H1 (cell line): Measurements from ENCODE around the gene LIPC. TPM values are rescaled to one million over a fixed set of nuclear protein-coding genes. Genes with fewer than 3 reads are reported as not detected.

Source experiments
- CTCF ChIA-PET: fragments of 300-600 bp; sonication (Branson Sonifier 250); formaldehyde crosslinking; loops from one replicate; lab custom pipeline; 2021; ENCODE audit not compliant: partially characterized antibody; lab: Charles Lee
- POLR2A ChIA-PET: fragments of 300-600 bp; sonication (Branson Sonifier 250); formaldehyde crosslinking; loops from one replicate; lab custom pipeline; 2021; ENCODE audit warnings: inconsistent platforms; ENCODE audit not compliant: partially characterized antibody; lab: Charles Lee
- DNase-seq, 2 experiments: peaks; one replicate each; pipeline versions ENCODE4 v3.0.0 to v3.0.0-alpha.2; 2010 to 2022; ENCODE audit warnings: low spot score in 2 of 2, low read depth in 1 of 2, mixed read lengths in 1 of 2
- FAIRE-seq: peaks from 2 replicates; lab custom pipeline; 2011; peaks lifted over from hg19 to GRCh38; lab: Jason Lieb, UNC
- H2AFZ ChIP-seq: 2 replicates; pipeline ENCODE4 v1.8.1; 2012; ENCODE audit warnings: low read length, inconsistent platforms
- H2AK5ac ChIP-seq: 2 replicates; pipeline ENCODE4 v1.6.1; 2013; ENCODE audit warnings: low read depth, low read length
- H2BK120ac ChIP-seq: replicated peaks from 2 replicates; pipeline ENCODE3; 2013; ENCODE audit warnings: low read depth, low read length, inconsistent platforms
- H2BK12ac ChIP-seq: 2 replicates; pipeline ENCODE4 v1.6.1; 2013; ENCODE audit warnings: low read depth, low read length
- H2BK15ac ChIP-seq: 2 replicates; pipeline ENCODE4 v1.6.1; 2013; ENCODE audit warnings: low read length
- H2BK20ac ChIP-seq: 2 replicates; pipeline ENCODE4 v1.6.1; 2013; ENCODE audit warnings: low read length
- H2BK5ac ChIP-seq: 2 replicates; pipeline ENCODE4 v1.6.1; 2013; ENCODE audit warnings: low read depth, low read length
- H3K14ac ChIP-seq: 2 replicates; pipeline ENCODE4 v1.6.1; 2013; ENCODE audit warnings: inconsistent platforms; ENCODE audit not compliant: insufficient read length
- H3K18ac ChIP-seq: 2 replicates; pipeline ENCODE4 v1.6.1; 2013; ENCODE audit warnings: low read length; ENCODE audit errors: extremely low read depth
- H3K23ac ChIP-seq: 2 replicates; pipeline ENCODE4 v1.6.1; 2013; ENCODE audit warnings: inconsistent platforms; ENCODE audit not compliant: insufficient read length
- H3K23me2 ChIP-seq: 2 replicates; pipeline ENCODE4 v1.6.1; 2013; ENCODE audit warnings: low read depth, low read length
- H3K27ac ChIP-seq: 2 replicates; pipeline ENCODE4 v1.6.1; 2011; ENCODE audit warnings: low read depth, low read length, inconsistent platforms
- H3K27me3 ChIP-seq, 4 experiments: replicated peaks in 1 of 4; 1 replicate in 1 of 4; 2 replicates in 3 of 4; pipeline versions ENCODE4 v1.6.1 to v1.8.1; 2011 to 2013; ENCODE audit warnings: low read length in 3 of 4, mild to moderate bottlenecking in 3 of 4, inconsistent platforms in 2 of 4, mixed read lengths in 2 of 4, moderate library complexity in 1 of 4; ENCODE audit not compliant: control insufficient read depth in 3 of 4, insufficient read depth in 3 of 4; ENCODE audit errors: extremely low read depth in 1 of 4
- H3K36me3 ChIP-seq, 4 experiments: 2 replicates each; pipeline versions ENCODE4 v1.6.1 to v1.8.1; 2011 to 2013; ENCODE audit warnings: mild to moderate bottlenecking in 4 of 4, low read length in 3 of 4, moderate library complexity in 2 of 4, control low read depth in 1 of 4, inconsistent platforms in 1 of 4; ENCODE audit not compliant: insufficient read depth in 4 of 4, control insufficient read depth in 2 of 4
- H3K4ac ChIP-seq: replicated peaks from 2 replicates; pipeline ENCODE3; 2013; ENCODE audit warnings: low read length, low read depth, mixed read lengths, inconsistent platforms; ENCODE audit not compliant: insufficient read length
- H3K4me1 ChIP-seq, 4 experiments: replicated peaks in 1 of 4; 1 replicate in 1 of 4; 2 replicates in 3 of 4; pipeline versions ENCODE4 v1.6.1 to v1.8.1; 2011 to 2013; ENCODE audit warnings: low read length in 3 of 4, inconsistent platforms in 2 of 4, mixed read lengths in 1 of 4; ENCODE audit not compliant: insufficient read depth in 4 of 4, control insufficient read depth in 3 of 4
- H3K4me2 ChIP-seq, 2 experiments: 2 replicates each; pipeline versions ENCODE4 v1.6.1 to v1.8.1; 2011 to 2013; ENCODE audit warnings: low read depth in 2 of 2, low read length in 2 of 2, control low read depth in 1 of 2, inconsistent platforms in 1 of 2, mild to moderate bottlenecking in 1 of 2; ENCODE audit not compliant: insufficient read depth in 1 of 2
- H3K4me3 ChIP-seq, 4 experiments: fragments of 200-600, 300-600 bp in 1 of 4; sonication (generic), shearing (Covaris generic), sonication (Bioruptor Twin) in 1 of 4; 2 replicates each; pipeline versions ENCODE4 v1.5.1 to v1.8.1; 2011 to 2016; ENCODE audit warnings: low read length in 4 of 4, low read depth in 3 of 4, control low read depth in 2 of 4, inconsistent platforms in 2 of 4, mild to moderate bottlenecking in 2 of 4, mixed read lengths in 1 of 4, moderate library complexity in 1 of 4; ENCODE audit not compliant: insufficient read depth in 2 of 4; ENCODE audit errors: extremely low read depth in 1 of 4
- H3K56ac ChIP-seq: replicated peaks from 2 replicates; pipeline ENCODE3; 2013; ENCODE audit warnings: low read depth, mild to moderate bottlenecking, mixed read lengths, low read length, inconsistent platforms; ENCODE audit not compliant: insufficient read length
- H3K79me1 ChIP-seq: 2 replicates; pipeline ENCODE4 v1.6.1; 2013; ENCODE audit warnings: low read depth, low read length, control low read depth
- H3K79me2 ChIP-seq, 2 experiments: 2 replicates each; pipeline versions ENCODE4 v1.6.1 to v1.8.1; 2012 to 2013; ENCODE audit warnings: low read length in 2 of 2, mild to moderate bottlenecking in 2 of 2, inconsistent platforms in 1 of 2; ENCODE audit not compliant: insufficient read depth in 2 of 2, control insufficient read depth in 1 of 2
- H3K9ac ChIP-seq, 4 experiments: replicated peaks in 1 of 4; 1 replicate in 1 of 4; 2 replicates in 3 of 4; pipeline versions ENCODE4 v1.6.1 to v1.8.1; 2011 to 2013; ENCODE audit warnings: low read depth in 3 of 4, low read length in 3 of 4, control low read depth in 2 of 4, mild to moderate bottlenecking in 2 of 4, moderate library complexity in 2 of 4, inconsistent platforms in 1 of 4; ENCODE audit errors: extremely low read depth in 1 of 4
- H3K9me3 ChIP-seq, 2 experiments: 2 replicates each; pipeline versions ENCODE4 v1.6.1 to v1.8.1; 2012 to 2013; ENCODE audit warnings: mild to moderate bottlenecking in 2 of 2, moderate library complexity in 2 of 2, control low read depth in 1 of 2, inconsistent platforms in 1 of 2, low read depth in 1 of 2, low read length in 1 of 2, mixed read lengths in 1 of 2; ENCODE audit not compliant: insufficient read depth in 2 of 2
- H4K20me1 ChIP-seq, 2 experiments: replicated peaks in 1 of 2; 2 replicates each; pipeline versions ENCODE3 to v1.8.1; 2011 to 2013; ENCODE audit warnings: inconsistent platforms in 2 of 2, low read length in 2 of 2, mild to moderate bottlenecking in 1 of 2; ENCODE audit not compliant: insufficient read depth in 2 of 2, control insufficient read depth in 1 of 2
- H4K5ac ChIP-seq: 2 replicates; pipeline ENCODE4 v1.6.1; 2013; ENCODE audit warnings: low read length, low read depth, mixed read lengths, inconsistent platforms; ENCODE audit not compliant: insufficient read length
- H4K8ac ChIP-seq: 2 replicates; pipeline ENCODE4 v1.8.0; 2013; ENCODE audit warnings: mild to moderate bottlenecking, moderate library complexity, low read length, inconsistent platforms; ENCODE audit not compliant: insufficient read depth; ENCODE audit errors: extremely low read depth
- H4K91ac ChIP-seq: replicated peaks from 2 replicates; pipeline ENCODE3; 2013; ENCODE audit warnings: low read length, mixed read lengths, inconsistent platforms; ENCODE audit not compliant: insufficient read length
- ATF2 ChIP-seq: IDR thresholded peaks from 2 replicates; pipeline ENCODE4 v1.6.1; 2012; ENCODE audit warnings: low read length, inconsistent platforms
- CBX5 ChIP-seq: fragments of 300-800, 300-1000 bp; sonication (generic); IDR thresholded peaks from 2 replicates; pipeline ENCODE4 v1.7.1; 2016; ENCODE audit warnings: antibody characterized with exemption, low read length, low read depth
- CBX8 ChIP-seq: fragments of 300-800, 300-1000 bp; sonication (generic); IDR thresholded peaks from 2 replicates; pipeline ENCODE4 v1.7.1; 2016; ENCODE audit warnings: low read depth, low read length, borderline replicate concordance
- CTBP2 ChIP-seq: IDR thresholded peaks from 2 replicates; pipeline ENCODE4 v1.7.0; 2011; ENCODE audit warnings: borderline replicate concordance, mild to moderate bottlenecking, moderate library complexity, mixed read lengths, low read length; ENCODE audit not compliant: insufficient read depth, insufficient read length
- GTF2F1 ChIP-seq: IDR thresholded peaks from 2 replicates; pipeline ENCODE4 v1.6.1; 2012; ENCODE audit warnings: low read depth, low read length, improper control_type of control experiment, borderline replicate concordance
- HDAC2 ChIP-seq, 2 experiments: fragments of 300-600 bp in 1 of 2; sonication (generic) in 1 of 2; IDR thresholded peaks; 2 replicates each; pipeline ENCODE4 v1.6.1; 2011 to 2012; ENCODE audit warnings: low read depth in 2 of 2, low read length in 2 of 2, mild to moderate bottlenecking in 2 of 2, moderate library complexity in 2 of 2, borderline replicate concordance in 1 of 2, inconsistent platforms in 1 of 2
- JUN ChIP-seq: IDR thresholded peaks from 2 replicates; pipeline ENCODE4 v1.6.1; 2011; ENCODE audit warnings: low read depth, mild to moderate bottlenecking, improper control_type of control experiment, low read length
- KDM1A ChIP-seq: fragments of 200-600, 300-600 bp; sonication (generic); IDR thresholded peaks from 2 replicates; pipeline ENCODE4 v1.7.1; 2016; ENCODE audit warnings: mild to moderate bottlenecking, low read length, borderline replicate concordance
- MAX ChIP-seq: IDR thresholded peaks from 2 replicates; pipeline ENCODE4 v1.6.1; 2012; ENCODE audit warnings: inconsistent platforms
- POU5F1 ChIP-seq: IDR thresholded peaks from 2 replicates; pipeline ENCODE4 v1.6.1; 2011; ENCODE audit warnings: low read depth, mild to moderate bottlenecking, low read length, moderate library complexity
- RAD21 ChIP-seq, 2 experiments: IDR thresholded peaks in 1 of 2; conservative IDR thresholded peaks in 1 of 2; 2 replicates each; pipeline ENCODE4 v1.6.1; 2011; ENCODE audit warnings: low read depth in 2 of 2, low read length in 2 of 2, improper control_type of control experiment in 1 of 2, inconsistent platforms in 1 of 2, mild to moderate bottlenecking in 1 of 2, moderate library complexity in 1 of 2
- WGBS, 2 experiments: shearing (Covaris generic) in 1 of 2; methylation state at CpG; one replicate each; pipeline versions ENCODE4 v1.1.6 to v1.1.7; 2013 to 2015; ENCODE audit warnings: low lambda C conversion rate in 2 of 2, mixed read lengths in 2 of 2, inconsistent platforms in 1 of 2, low coverage in 1 of 2, missing lambda C conversion rate in 1 of 2; ENCODE audit not compliant: insufficient replicate concordance in 2 of 2, insufficient coverage in 1 of 2, insufficient read length in 1 of 2; ENCODE audit errors: extremely low coverage in 1 of 2, missing lambda C conversion rate in 1 of 2; 5-methylcytosine and 5-hydroxymethylcytosine counted together
- polyA plus RNA-seq, 7 experiments: library from polyadenylated mRNA; depleted of rRNA in 3 of 7; stranded (reverse) in 5 of 7; unstranded in 2 of 7; fragments of >200 nt in 5 of 7; fragments of 200-250 nt in 2 of 7; gene quantifications; 1 replicate in 5 of 7; 2 replicates in 1 of 7; 4 replicates in 1 of 7; pipeline versions ENCODE4 v1.2.1 to v1.2.3, GENCODE V29; 2011 to 2013; ENCODE audit warnings: missing spikeins in 2 of 7, mixed read lengths in 2 of 7
- total RNA-seq: library from RNA; stranded (reverse); fragmentation: NEBNext Ultra II Directional; extraction: Animal tissue kit (Norgen Biotek cat#: 25700); gene quantifications from 2 replicates; pipeline ENCODE4 v1.2.1, GENCODE V29; 2021

LIPC gene
- total and polyA plus RNA-seq, 2 of the 8 experiments (the other 6 are each of a cell fraction or from before 2014, with no cell fraction given): not detected

GRCh38 chr15:58505581-58505980 lies 73.8 kb downstream of the LIPC start:
- 85% methylated on average over 7 of the region's 7 CpGs; no CpG with 5 or more reads in 1 of the 2 experiments for WGBS, 2 experiments
- TF ChIP-seq JUN (no peak), KDM1A (no peak), ATF2 (no peak), RAD21 (IDR thresholded peaks at IDR 0.05 in 1 of 2, conservative IDR thresholded peaks at IDR 0.05 in 1 of 2; ENCODE audit: low read depth in 2 of 2, low read length in 2 of 2) (no peak), CBX8 (no peak), CTBP2 (no peak), CBX5 (no peak), MAX (no peak), HDAC2 (IDR thresholded peaks at IDR 0.05; ENCODE audit: borderline replicate concordance in 1 of 2, low read depth in 2 of 2, low read length in 2 of 2) (no peak), GTF2F1 (no peak), POU5F1 (no peak)

More at GRCh38 chr15:58505581-58505980, 73.8 kb downstream of the LIPC start:
- H3K14ac ChIP-seq: no peak overlapping the region
- H3K79me1 ChIP-seq: no peaks in the 10 kb centered on the region
- H3K4me3 ChIP-seq: no peak overlapping the region
- no peaks in the 10 kb centered on the region for H3K4me1 ChIP-seq
- H3K4ac ChIP-seq: no peak overlapping the region
- no peaks in the 10 kb centered on the region for H3K9me3 ChIP-seq
- H3K27ac ChIP-seq: no peak overlapping the region
- ChIA-PET POLR2A (no interaction called here), CTCF (interaction anchor here (0.8 to 1.5 kb wide), 2 partner anchors 10 to 12 kb away, joined by 3 to 4 read pairs; no protein-coding TSS in a partner anchor)
- FAIRE-seq: no peak
- no peak overlapping the region for H3K23ac ChIP-seq
- H2AFZ ChIP-seq: peak overlapping the region; percentile 2; the same call in 1 of the 2 replicates
- H2BK20ac ChIP-seq: no peak overlapping the region
- no peaks in the 10 kb centered on the region for H3K27me3 ChIP-seq
- H3K36me3 ChIP-seq: no peaks in the 10 kb centered on the region
- H2BK15ac ChIP-seq: no peak overlapping the region
- DNase-seq: no peak
- no peak overlapping the region for H3K56ac ChIP-seq
- no peak overlapping the region for H4K8ac ChIP-seq
- H3K18ac ChIP-seq: no peak overlapping the region
- H2BK12ac ChIP-seq: no peak overlapping the region
- H4K20me1 ChIP-seq: no peaks in the 10 kb centered on the region
- no peaks in the 10 kb centered on the region for H3K23me2 ChIP-seq
- H2BK120ac ChIP-seq: no peak overlapping the region
- H4K5ac ChIP-seq: no peak overlapping the region
- H3K9ac ChIP-seq: no peak overlapping the region
- H2AK5ac ChIP-seq: no peak overlapping the region
- no peaks in the 10 kb centered on the region for H3K79me2 ChIP-seq
- H4K91ac ChIP-seq: no peak overlapping the region
- no peak overlapping the region for H3K4me2 ChIP-seq
- H2BK5ac ChIP-seq: no peak overlapping the region
